HCEC 1CT (cell line): ENCODE measurements around the gene PPARA.

Experiments used
- DNase-seq: peaks from one replicate; pipeline ENCODE4 v3.0.0-alpha.2; 2017

The PPARA gene

GRCh38 chr22:46150034-46150654 is at the start of gene PPARA:
Gene PPARA, plus strand, starts transcription at chr22:46150526. Its CDS starts 47,858 bp downstream, at chr22:46198384.
- DNase-seq = peak; percentile 67

DNA sequence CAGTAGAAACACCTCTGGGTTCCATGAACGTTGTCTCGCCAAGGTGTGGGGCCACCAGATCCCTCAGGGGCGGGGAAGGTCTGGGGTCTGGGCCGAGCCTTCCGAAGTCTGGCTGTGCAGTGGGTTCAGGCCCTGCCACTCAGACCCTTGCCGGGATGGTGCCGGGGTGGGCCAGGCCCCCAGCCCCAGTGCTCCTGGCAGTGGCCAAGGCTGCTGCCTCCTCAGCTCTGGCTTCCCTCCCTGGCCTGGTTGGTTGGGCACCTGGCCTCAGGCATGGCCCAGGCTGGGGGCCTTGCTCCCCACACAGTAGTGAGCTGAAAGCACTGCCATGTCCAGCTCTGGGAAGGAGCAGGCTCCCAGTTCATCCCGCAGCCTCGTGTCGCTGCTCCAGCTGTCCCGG is 48.2 kb upstream of the PPARA start:
- DNase-seq = no peak

DNA sequence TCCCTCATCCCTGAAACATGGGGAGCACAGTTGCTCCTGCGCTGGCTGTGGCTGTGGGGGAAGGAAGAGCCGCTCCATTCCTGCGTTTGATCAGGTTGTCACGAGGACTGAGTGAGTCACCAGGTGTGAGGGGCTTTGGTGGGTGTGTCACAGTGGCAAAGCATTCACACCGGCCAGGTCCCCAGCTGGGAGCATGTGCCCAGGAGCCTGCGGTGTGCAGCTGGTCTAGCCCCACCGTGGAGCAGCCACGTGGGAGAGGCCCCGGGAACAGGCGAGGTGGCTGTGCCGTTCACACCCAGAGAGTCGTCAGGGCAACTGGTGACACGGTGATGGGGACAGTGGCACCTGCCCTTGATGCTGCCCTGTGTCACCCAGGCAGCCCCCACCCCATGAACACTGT is 47.6 kb upstream of the PPARA start:
- no peak for DNase-seq

GRCh38 chr22:46103181-46103580 is 47.1 kb upstream of the PPARA start:
- no peak for DNase-seq

GRCh38 chr22:46103664-46104063 is 46.7 kb upstream of the PPARA start:
- DNase-seq = no peak

GRCh38 chr22:46104170-46104880 is 46.0 kb upstream of the PPARA start:
- no peak for DNase-seq

DNA sequence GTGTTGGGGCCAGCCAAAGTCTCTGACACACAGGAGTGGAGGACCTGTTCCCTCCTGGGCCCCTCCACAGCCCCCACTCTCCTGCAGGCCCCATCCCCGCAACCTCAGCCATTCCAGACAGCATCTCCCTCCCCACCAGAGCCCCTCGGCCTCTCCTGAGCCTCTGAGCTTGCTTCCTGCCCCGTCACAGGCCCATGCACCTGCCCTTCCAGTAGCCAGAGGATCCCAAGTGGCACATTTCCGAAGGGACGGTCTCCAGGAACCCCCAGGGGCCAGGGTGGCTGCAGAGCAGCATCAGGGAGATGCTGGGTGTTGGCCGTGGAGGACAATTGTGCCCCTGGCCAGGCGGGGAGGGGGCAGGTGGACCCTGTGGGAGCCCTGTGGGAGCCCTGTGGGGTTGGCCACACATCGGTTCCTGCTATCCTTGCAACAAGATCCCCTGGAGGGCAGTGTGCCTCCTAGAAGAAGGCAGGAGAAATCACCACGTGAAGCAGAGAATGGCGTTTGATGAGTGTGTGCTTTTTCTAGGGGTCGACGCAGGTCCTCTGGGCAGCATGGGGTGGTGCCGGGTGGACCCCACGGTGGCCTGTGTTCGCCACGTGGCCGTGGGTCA is 45.3 kb upstream of the PPARA start:
- no peak for DNase-seq

DNA sequence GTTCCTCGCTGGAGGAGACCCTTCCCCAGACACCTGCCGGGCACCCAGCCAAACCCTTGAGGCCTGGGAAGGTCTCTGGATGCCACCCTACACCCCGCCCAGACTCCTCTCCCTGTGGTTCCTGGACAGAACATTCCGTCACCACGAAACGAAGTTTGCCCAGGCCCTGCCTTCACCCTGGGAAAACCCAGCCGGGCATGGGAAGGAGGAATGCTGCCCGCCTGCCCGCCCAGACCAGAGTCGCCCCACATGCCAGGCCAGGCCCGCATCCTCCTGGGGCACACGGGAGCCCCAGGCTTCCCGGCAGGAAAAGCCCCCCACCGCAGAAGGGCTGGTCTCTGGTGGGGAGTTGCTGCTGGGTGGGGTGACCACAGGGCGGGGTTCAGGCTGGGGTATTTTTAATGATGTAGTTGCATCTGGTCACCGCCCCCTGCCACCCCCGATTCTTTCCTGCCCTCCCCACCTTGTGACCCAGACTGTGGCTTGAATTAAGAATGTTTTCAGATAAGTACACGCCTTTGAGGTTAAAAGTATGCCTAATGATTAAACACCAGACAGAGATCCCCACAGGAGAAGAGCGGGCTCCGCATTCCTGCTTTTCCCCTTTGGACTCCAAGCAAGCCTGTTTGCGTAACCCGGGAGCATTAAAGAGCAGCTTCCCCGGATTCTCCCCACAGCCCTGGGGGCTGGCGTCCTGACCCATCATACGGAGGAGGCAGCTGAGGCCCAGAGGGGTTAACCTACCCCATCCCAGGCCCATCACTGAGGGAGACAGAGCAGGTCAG is 44.6 kb upstream of the PPARA start:
- DNase-seq = peak; percentile 35

- no peak for DNase-seq
Measured at GRCh38 chr22:46106279-46107022, 43.9 kb upstream of the PPARA start.

GRCh38 chr22:46107089-46107664 is 43.1 kb upstream of the PPARA start:
- no peak for DNase-seq

DNA sequence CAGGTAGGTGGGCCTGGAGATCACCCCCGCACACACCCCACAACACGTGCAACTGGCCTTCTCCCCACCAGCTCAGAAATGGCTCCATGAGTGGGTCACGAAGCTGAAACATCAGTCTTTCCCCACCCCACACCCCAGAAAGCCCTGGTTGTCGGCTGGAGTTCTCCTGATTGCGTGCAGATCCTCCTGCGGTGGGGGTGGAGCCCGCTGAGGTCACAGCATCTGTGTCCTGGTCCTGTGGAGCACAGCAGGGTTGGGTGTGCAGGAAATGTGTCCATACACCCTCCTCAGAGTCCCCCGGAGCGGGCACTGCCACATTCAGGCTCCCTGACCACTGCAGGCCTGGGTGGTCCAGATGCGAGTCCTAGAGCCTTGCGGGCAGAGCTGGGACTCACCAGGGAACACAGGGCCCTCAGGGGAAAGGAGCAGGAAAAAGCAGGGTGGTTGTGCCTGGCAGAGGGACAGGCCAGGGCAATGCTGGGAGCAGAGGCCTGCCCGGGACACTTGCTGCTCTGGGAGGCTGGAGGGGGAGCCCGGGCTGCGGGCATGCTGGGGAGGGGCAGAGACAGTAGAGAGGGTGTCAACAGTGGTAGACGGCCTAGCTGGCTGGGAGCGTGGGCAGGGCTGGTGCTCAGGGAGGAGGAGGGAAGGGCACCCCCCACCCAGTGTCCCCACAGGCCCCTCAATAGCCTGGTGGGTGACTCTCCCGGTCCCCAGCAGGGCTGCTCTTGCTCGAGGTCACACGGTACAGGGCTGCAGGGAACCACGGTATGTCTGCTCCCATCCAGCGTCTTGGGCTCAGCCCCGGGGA is 42.4 kb upstream of the PPARA start:
- DNase-seq = no peak

DNA sequence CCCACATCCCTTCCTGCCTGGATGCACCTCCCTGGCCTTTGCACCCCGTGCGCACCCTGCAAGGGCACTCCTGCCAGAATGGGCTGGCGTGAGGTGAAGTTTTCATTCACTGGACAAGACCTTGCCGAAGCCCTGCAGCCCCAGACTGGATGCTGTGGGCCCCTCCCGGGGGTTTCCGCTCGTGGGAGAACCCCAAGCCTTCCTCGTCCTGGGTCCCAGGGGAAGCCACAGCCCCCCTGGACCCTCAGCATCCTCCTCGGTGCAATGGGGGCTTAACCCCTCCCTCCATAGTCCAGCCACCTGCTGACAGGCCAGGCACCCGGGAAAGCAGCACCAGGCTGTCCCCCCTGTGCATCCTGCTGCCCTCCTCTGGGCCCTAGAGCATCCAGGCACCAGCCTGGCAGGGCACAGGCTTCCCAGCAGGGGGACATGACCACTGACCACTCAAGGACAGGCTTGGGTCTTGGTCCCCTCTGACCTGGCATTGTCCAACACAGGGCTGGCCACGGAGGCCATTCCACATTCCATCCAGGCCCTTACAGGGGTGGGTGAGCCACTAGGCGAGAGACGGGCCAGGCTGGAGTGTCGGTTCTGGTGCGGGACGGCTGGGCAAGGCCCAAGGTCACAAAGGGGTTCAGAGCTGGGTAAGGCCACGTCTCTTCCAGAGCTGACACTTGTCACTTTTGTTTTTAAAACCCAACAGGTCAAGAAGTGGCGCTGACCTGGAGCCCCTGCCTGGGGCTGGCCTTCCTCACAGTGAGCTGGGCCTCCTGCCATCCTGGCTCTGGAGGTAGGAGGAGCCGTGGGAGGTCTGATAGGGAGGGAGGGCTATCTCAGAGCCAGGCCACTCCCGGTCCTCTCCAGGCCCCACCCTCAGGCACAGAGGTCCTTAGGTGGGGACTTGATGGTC is 41.5 kb upstream of the PPARA start:
- DNase-seq = peak; percentile 35

- no peak for DNase-seq
Measured at GRCh38 chr22:46109474-46110003, 40.8 kb upstream of the PPARA start.

GRCh38 chr22:46110215-46110614 is 40.1 kb upstream of the PPARA start:
- peak; percentile 29 for DNase-seq

DNA sequence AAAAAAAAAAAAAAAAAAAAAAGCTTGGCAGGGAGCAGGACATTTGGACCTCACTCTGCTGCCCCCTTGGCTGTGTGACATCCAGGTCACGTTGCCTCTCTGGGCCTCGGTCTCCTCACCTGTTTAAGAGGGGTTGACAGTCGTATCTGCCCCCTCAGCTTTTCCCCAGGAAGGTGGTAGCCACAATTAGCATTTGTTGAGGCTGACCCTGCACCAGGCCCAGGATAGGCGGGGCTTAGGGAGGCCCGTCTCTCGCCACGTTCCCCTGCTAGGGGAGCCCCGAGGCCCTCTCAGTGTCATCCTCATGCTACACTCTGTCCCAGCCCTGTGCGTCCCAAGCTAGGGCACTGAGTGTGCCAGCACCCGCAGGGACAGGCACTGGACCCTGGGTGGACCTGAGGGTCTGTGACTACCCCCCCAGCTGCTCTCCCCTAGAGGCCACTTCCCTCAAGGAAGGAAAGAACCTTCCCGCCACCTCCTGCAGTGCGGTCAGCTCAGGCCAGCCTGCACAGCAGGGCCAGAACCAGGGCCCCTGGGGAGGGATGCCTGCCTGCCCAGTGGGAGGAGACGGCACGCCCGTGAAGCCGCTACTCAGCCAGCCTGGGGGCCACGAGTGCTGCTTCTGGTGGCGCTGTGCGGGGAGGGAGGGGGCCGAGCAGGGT is 38.5 kb upstream of the PPARA start:
- no peak for DNase-seq

DNA sequence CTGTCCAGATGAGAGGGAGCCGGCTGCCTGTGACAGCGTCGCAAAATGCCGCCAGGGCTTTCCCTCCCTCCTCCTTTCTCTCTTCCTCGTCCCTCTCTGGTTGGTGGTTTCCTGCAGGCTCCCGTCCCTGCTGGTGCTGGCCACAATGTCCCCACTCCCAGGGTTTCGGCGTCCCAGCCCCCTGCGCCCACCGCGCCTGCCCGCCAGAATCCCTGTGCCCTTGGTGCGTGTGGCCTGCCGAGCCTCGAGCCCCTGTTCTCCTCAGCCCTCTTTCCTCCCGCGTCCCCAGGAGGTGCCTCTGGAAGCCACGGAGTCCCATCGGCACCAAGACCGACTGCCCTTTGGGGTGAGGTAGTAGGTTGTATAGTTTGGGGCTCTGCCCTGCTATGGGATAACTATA is 37.9 kb upstream of the PPARA start:
- no peak for DNase-seq

- DNase-seq = no peak
Measured at GRCh38 chr22:46113110-46113909, 37.0 kb upstream of the PPARA start.

- no peak for DNase-seq
Measured at GRCh38 chr22:46113910-46114517, 36.3 kb upstream of the PPARA start.
